Renal pelvis (tissue), 12 donors: ENCODE data around the gene GPR180. TPM values are rescaled to one million over a fixed set of nuclear protein-coding genes. Genes with fewer than 3 reads are reported as not detected.

Source experiments
- DNase-seq: peaks from one replicate; pipeline ENCODE4 v3.0.0-alpha.2; 2013
- long read RNA-seq, 16 experiments: transcript quantifications; one replicate each; lab custom pipeline, GENCODE V29; 2026
- polyA plus RNA-seq, 3 donors: library from polyadenylated mRNA; unstranded; fragments of 120-200 nt; gene quantifications; one replicate each; pipeline ENCODE4 v1.2.1, GENCODE V29; 2013; ENCODE audit not compliant: insufficient read length in 3 of 3

Gene GPR180
- polyA plus RNA-seq, result 1 to 10 TPM; 7.3 to 8.3 (median 7.6) TPM
- long read RNA-seq, donor 1, result 0 reads
- long read RNA-seq, donor 2, full-length matches to known transcripts, result 4 of 4 reads
- long read RNA-seq, donor 2, partial matches to known transcripts, result 0 of 4 reads
- long read RNA-seq, donor 2, other reads (novel, unspliced or antisense), result 0 of 4 reads
- long read RNA-seq, donor 3, full-length matches to known transcripts, result 2 of 2 reads
- long read RNA-seq, donor 3, partial matches to known transcripts, result 0 of 2 reads
- long read RNA-seq, donor 3, other reads (novel, unspliced or antisense), result 0 of 2 reads
- long read RNA-seq, donor 4, full-length matches to known transcripts, result 3 of 3 reads
- long read RNA-seq, donor 4, partial matches to known transcripts, result 0 of 3 reads
- long read RNA-seq, donor 4, other reads (novel, unspliced or antisense), result 0 of 3 reads
- long read RNA-seq, donor 5, full-length matches to known transcripts, result 3 of 3 reads
- long read RNA-seq, donor 5, partial matches to known transcripts, result 0 of 3 reads
- long read RNA-seq, donor 5, other reads (novel, unspliced or antisense), result 0 of 3 reads
- long read RNA-seq, donor 6, full-length matches to known transcripts, result 2 of 2 reads
- long read RNA-seq, donor 6, partial matches to known transcripts, result 0 of 2 reads
- long read RNA-seq, donor 6, other reads (novel, unspliced or antisense), result 0 of 2 reads
- long read RNA-seq, donor 7, full-length matches to known transcripts, result 4 of 4 reads
- long read RNA-seq, donor 7, partial matches to known transcripts, result 0 of 4 reads
- long read RNA-seq, donor 7, other reads (novel, unspliced or antisense), result 0 of 4 reads
- long read RNA-seq, donor 8, full-length matches to known transcripts, result 2 of 2 reads
- long read RNA-seq, donor 8, partial matches to known transcripts, result 0 of 2 reads
- long read RNA-seq, donor 8, other reads (novel, unspliced or antisense), result 0 of 2 reads
- long read RNA-seq, donor 9, full-length matches to known transcripts, result 3 of 3 reads
- long read RNA-seq, donor 9, partial matches to known transcripts, result 0 of 3 reads
- long read RNA-seq, donor 9, other reads (novel, unspliced or antisense), result 0 of 3 reads
- long read RNA-seq, donor 10, full-length matches to known transcripts, result 1 of 1 reads
- long read RNA-seq, donor 10, partial matches to known transcripts, result 0 of 1 reads
- long read RNA-seq, donor 10, other reads (novel, unspliced or antisense), result 0 of 1 reads
- long read RNA-seq, donor 11, full-length matches to known transcripts, result 2 of 2 reads
- long read RNA-seq, donor 11, partial matches to known transcripts, result 0 of 2 reads
- long read RNA-seq, donor 11, other reads (novel, unspliced or antisense), result 0 of 2 reads
- long read RNA-seq, donor 12, full-length matches to known transcripts, result 5 of 5 reads
- long read RNA-seq, donor 12, partial matches to known transcripts, result 0 of 5 reads
- long read RNA-seq, donor 12, other reads (novel, unspliced or antisense), result 0 of 5 reads
- long read RNA-seq, donor 13, result 0 reads
- long read RNA-seq, donor 14, result 0 reads
- long read RNA-seq, donor 15, result 0 reads
- long read RNA-seq, donor 16, full-length matches to known transcripts, result 3 of 3 reads
- long read RNA-seq, donor 16, partial matches to known transcripts, result 0 of 3 reads
- long read RNA-seq, donor 16, other reads (novel, unspliced or antisense), result 0 of 3 reads

- peak; percentile 99 for DNase-seq
These were observed at the start of gene GPR180 for GRCh38 chr13:94601446-94602431. Gene GPR180 (plus strand): TSS chr13:94601857. CDS start chr13:94601928, 71 bp downstream.

- DNase-seq, result no peak
These were observed 49.6 kb upstream of the GPR180 start for GRCh38 chr13:94552095-94552494.

GRCh38 chr13:94553766-94554165 lies 47.9 kb upstream of the GPR180 start:
- no peak for DNase-seq

GRCh38 chr13:94556041-94556440 lies 45.6 kb upstream of the GPR180 start:
- no peak for DNase-seq

GRCh38 chr13:94556621-94557020 lies 45.0 kb upstream of the GPR180 start:
- DNase-seq, result no peak

- no peak for DNase-seq
These were observed 43.9 kb upstream of the GPR180 start for GRCh38 chr13:94557684-94558235.

- no peak for DNase-seq
These were observed 42.9 kb upstream of the GPR180 start for GRCh38 chr13:94558716-94559115.

- DNase-seq, result no peak
These were observed 42.3 kb upstream of the GPR180 start for GRCh38 chr13:94559222-94559795.

- no peak for DNase-seq
These were observed 41.5 kb upstream of the GPR180 start for GRCh38 chr13:94560116-94560515.

GRCh38 chr13:94561126-94561525 lies 40.5 kb upstream of the GPR180 start:
- no peak for DNase-seq

GRCh38 chr13:94567581-94567980 lies 34.1 kb upstream of the GPR180 start:
- no peak for DNase-seq

- DNase-seq, result no peak
These were observed 33.2 kb upstream of the GPR180 start for GRCh38 chr13:94568443-94568842.

- DNase-seq, result no peak
These were observed 32.0 kb upstream of the GPR180 start for GRCh38 chr13:94569615-94570014.

GRCh38 chr13:94579063-94579462 lies 22.6 kb upstream of the GPR180 start:
- no peak for DNase-seq

GRCh38 chr13:94583926-94584325 lies 17.7 kb upstream of the GPR180 start:
- DNase-seq, result no peak

GRCh38 chr13:94585543-94586101 lies 16.0 kb upstream of the GPR180 start:
- DNase-seq, result no peak

GRCh38 chr13:94586371-94586770 lies 15.3 kb upstream of the GPR180 start:
- DNase-seq, result no peak

- no peak for DNase-seq
These were observed 13.1 kb upstream of the GPR180 start for GRCh38 chr13:94588541-94588940.

GRCh38 chr13:94590744-94591143 lies 10.9 kb upstream of the GPR180 start:
- no peak for DNase-seq
